ENCODE data around the gene NEK11.

The NEK11 gene, protein sequence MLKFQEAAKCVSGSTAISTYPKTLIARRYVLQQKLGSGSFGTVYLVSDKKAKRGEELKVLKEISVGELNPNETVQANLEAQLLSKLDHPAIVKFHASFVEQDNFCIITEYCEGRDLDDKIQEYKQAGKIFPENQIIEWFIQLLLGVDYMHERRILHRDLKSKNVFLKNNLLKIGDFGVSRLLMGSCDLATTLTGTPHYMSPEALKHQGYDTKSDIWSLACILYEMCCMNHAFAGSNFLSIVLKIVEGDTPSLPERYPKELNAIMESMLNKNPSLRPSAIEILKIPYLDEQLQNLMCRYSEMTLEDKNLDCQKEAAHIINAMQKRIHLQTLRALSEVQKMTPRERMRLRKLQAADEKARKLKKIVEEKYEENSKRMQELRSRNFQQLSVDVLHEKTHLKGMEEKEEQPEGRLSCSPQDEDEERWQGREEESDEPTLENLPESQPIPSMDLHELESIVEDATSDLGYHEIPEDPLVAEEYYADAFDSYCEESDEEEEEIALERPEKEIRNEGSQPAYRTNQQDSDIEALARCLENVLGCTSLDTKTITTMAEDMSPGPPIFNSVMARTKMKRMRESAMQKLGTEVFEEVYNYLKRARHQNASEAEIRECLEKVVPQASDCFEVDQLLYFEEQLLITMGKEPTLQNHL

DNA sequence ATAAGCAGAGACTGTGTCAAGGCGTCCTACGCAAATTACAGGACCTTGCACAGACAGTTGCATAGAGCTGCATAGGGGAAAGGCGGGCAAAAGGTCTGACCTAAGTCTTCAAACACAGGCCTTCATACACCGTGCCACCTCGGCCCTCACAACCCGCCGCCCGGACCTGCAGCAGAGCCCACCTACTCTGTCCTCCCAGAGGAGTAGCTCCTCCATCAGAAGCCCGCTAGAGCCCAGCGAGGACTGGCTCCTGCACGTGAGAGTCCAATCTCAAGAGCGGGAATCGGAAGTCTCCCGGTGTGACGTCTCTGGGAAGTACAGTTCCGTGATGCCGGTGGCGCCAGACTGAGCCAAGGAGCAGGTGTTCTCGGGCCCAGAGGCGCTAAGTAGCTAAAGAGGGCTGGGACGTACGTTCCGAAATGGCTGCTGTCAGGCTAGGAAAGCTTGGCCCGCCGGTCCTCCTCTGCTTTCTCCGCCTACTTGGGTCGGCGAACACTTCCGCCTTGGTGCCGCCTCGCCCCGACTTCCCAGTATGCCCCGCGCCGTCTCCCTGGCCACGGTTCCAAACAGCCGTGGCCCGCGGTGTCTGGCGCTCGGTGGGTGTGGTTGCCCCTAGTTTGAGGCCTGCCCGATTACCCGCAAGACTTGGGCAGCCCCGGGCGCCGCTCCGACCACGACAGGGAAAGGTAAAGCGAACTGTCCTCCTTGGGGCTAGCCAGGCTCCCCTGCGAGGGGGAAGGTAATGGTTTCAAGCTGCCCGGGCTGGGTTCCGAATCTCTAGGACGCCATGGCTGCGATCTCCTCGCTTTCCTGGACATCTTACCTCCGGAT, at the start of gene NEK11, which contains the start of gene ASTE1:
NEK11 (plus strand) TSS at position 557 of the 831 bp plus-strand sequence. CDS start 2,832 bp downstream, outside the sequence.
ASTE1 (minus strand) TSS at position 505 of the 831 bp plus-strand sequence. CDS start 1,519 bp downstream, outside the sequence.
- peak; percentile 94 to 96 for DNase-seq

DNA sequence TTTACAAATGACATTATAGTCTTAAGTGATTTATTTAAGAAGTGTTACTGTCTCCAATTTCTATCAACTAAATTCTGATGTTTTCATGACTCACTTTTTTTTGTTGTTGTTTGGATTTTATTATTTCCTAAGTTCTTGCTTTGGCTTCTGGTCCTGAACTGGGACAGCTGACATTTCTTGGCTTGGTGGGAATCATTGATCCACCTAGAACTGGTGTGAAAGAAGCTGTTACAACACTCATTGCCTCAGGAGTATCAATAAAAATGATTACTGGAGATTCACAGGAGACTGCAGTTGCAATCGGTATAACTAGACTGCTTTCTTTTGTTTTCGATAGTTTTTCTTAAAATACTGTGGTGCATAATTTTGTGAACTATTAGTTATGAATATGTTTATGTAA, 47.6 kb upstream of the NEK11 start:
- no peak for DNase-seq

DNA sequence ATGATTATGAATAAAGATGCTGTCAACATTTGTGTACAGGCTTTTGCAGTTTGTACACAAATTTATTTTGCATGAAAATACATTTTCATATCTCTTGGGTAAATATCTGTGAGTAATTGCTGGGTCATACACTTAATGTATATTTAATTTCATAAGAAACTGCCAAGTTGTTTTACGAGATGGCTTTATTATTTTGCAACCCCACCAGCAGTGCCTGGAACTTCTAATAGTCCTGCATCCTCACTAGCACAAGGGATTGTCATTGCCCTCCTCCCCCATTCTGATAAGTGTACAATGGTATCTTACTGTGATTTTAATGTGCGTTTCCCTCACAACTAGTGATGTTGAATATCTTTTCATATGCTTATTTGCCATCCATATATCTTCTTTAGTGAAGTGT, 45.2 kb upstream of the NEK11 start:
- no peak for DNase-seq

DNA sequence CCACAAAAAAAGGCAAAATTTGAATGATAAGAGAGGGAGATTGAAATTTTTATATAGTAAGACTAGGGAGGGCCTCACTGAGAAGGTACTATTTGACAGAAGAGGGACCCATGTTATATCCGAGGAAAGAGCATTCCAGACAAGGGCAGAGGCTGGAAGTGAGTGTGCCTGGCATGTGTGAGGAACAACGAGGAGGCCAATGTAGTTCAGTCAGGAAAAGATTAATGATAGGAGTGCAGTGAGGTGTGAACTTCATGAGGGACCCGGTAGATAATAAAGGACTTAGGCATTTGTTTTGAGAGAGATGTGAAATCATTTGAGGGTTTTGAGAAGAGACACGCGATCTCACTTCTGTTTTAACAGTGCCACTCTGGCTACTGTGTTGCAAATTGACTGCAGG, 36.4 kb upstream of the NEK11 start:
- no peak for DNase-seq

DNA sequence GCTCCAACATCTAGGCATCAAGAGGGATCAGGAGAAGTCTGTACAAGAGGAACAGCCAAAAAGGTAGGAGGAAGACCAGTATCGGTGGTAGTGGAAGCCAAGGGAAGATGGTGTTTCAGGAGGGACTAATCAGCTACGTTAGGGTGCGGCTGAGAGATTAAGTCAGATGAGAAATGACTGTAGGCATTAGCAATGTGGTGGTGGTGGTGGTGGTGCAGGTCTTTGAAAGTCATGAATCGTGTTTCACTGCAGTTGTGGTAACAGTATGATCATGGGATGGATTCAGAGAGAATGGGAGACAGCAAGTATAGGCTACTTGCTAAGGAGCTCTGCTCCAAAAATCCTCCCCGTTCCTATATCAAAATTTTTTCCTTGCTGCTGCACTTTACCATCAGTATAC, 35.6 kb upstream of the NEK11 start:
- DNase-seq = no peak

DNA sequence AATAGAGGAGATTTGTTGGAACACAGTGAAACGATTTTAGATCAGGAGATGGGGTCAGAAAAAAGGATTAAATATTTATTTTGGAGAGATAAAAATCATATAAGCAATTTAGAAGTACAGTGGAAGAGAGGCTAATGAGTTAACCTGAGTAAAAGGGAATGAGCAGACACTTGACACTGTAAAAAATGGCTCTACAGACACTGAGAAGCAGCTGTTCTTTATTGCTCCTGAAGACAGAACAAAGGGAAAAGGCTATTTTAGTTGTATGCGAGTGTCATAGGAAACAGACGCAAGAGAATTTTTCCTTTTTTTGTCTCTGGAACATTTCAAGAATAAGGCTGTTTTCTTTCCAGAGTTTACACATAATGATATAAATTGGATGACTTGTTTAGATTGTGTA, 34.3 kb upstream of the NEK11 start:
- DNase-seq = no peak

DNA sequence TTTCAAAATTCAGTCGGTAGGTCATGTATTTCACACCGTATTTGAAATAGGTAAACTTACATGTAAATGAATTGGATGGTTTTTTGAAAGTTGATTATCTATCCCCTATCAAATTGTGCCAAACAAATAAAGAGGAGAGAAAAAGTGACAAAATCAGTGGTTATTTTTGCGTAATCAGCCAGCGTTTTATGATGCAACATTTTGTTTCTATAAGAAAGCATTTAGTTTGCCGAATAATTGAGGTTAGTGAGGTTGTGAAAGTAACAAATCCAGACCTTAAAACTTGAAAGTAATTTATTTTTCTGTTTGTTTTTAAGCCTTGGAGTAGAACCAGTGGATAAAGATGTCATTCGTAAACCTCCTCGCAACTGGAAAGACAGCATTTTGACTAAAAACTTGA, 29.4 kb upstream of the NEK11 start:
- DNase-seq = peak; percentile 58 to 67

DNA sequence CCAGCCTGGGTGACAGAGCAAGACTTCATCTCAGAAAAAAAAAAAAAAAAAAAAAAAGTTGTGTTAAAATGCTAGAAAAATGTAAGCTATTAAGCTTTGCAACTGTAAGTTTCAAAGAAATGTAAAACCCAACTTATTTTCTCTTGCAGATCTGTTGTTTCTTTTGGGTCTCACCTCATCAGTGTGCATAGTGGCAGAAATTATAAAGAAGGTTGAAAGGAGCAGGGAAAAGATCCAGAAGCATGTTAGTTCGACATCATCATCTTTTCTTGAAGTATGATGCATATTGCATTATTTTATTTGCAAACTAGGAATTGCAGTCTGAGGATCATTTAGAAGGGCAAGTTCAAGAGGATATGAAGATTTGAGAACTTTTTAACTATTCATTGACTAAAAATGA, 25.6 kb upstream of the NEK11 start:
- DNase-seq = no peak

DNA sequence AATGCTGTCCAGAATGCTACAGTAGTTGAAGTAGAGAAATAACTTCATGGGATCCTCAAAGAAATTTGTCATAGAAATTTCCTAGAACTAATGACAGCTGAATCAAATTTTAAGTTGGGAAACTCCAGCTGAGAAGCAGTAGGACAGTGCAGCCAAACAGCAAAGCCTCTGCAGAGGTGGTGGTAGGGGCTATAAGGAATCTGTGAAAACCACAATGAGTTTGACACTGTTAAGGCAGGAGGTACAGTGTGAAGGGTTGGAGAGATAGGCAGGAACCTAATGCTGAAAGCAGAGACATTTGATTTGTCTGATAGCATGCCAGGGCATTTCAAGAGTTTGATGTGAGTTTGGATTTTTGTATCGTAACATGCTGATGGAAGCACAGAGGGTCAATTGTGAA, 22.1 kb upstream of the NEK11 start:
- no peak for DNase-seq

DNA sequence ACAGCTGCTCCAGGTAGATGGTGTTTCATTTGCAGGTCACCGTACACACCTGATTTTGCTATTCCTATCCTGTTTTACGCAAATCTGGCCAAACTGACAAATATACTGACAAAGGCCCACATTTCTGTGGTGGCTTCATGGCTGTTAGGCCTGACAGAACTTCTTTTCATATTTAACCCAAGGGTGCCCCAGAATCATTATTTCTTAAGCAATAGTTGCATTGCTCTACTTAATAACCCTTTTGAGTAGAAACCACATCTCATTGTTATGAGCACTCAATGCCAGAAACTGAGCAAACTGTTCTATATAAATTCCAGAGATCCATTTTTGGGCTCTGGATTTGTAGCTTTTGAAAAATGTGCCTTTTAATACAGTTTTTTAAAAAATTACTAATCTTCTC, 19.4 kb upstream of the NEK11 start:
- no peak for DNase-seq

DNA sequence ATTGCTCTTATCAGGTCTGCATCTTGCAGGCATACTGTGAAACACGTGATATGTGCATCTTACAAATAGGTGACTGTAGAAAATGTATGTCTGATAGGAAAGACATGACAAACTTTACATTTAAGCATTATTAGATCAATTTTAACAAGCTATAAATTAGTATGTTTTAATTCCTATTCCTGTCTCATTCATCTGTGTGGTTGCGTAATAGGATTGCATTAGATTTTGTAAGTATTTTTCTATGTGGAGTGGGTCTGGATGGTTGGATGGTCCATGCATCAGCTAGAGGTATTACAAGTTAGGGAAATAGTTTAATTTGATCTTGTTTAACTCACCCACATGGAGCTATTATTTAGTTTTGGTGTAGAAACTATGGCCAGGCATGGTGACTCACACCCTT, 18.9 kb upstream of the NEK11 start:
- DNase-seq = no peak

DNA sequence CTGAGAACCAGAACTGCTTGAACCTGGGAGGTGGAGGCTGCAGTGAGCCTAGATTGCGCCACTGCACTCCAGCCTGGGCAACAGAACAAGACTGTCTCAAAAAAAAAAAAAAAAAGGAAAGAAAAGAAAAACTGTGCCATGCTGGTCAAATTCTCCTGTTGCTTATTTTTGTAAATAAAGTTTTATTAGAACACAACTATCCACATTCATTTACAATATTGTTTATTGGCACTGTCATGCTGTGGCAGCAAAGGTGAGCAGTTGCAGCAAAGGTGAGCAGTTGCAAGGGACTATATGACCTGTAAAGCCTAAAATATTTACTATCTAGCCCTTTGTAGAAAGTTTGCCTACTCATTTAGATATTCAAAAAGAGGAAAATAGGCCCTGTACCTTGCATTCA, 18.4 kb upstream of the NEK11 start:
- DNase-seq = no peak

DNA sequence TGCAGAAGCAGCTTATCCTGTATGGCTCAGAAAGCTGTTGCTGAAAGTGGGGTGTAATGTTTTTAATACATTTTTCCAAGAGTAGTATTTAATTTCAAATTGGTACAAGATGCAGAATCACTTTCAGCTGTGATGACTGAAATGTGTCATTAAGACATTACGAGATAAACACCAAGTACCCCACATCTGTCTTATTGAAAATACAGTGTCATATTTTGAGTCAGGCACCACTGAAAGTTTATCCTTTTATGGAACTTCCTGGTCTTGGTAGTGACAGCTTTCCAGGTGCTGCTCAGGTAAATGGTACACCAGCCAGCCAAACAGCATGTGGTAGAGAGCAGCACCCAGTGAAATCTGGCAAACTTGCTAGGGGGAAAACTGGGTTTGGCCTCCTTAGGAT, 17.0 kb upstream of the NEK11 start:
- no peak for DNase-seq

DNA sequence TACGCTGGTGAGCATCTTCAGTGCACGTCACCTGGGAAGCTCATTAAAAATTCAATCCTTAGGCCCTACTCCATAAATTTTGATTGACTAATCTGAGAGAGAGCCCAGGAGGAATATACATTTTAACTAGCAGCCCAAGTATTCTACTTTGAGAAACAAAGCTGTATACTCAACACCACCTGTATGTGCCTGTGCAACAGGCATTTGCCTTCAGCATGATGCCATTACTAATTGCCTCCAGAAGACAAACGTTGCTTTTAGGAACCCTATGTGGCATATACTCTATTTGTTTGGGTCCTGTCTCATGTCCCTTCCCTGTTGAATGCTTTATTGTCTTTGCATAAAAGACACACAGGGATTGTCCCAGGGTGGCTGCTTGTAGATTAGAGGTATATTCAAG, 7.7 kb upstream of the NEK11 start:
- DNase-seq = no peak

DNA sequence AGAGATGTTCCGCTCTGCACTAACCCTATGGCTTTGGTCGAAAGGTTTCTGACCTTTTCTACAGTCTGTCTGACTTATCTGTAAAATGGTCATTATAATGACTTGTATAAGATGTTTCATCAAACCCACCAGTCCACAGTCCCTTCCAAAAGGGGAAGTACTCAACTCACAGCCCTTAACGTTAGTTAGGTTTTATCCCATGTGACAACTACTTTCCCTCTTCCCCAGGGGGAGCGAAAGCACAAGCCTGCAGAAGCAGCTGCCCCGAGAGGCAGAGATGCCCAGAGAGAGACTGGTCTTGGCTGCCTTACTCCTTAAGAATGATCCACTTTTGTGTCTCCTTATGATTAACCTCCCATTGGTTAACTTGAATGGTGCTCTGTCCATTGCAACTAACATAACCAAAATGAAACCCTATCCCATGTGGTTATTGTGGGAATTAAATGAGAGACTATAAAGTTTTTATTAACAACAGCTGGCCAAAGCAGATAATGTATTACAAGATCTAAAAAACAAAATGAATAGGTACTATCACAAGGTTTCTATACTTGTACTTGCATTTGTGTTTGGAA, 6.5 kb upstream of the NEK11 start:
- peak; percentile 94 to 95 for DNase-seq

DNA sequence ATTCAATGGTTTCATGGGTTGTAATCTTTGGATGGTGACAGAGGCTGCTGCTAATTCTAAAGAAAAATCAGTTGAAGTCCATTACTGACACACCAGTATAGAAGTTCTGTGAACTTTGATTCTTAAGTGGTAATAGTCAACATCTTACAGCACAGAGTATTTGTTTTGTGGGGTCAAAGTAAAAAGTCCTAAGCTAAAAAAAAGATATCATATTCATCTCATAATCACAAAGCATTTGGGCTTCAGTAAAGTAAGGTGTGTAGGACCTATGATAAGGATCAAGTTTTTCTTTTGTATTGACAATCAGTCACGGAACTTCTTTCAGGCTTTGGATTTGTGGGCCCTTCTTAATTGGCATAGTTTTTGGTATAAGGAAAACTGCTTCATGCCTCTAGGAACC, 1.1 kb upstream of the NEK11 start:
- no peak for DNase-seq

DNA sequence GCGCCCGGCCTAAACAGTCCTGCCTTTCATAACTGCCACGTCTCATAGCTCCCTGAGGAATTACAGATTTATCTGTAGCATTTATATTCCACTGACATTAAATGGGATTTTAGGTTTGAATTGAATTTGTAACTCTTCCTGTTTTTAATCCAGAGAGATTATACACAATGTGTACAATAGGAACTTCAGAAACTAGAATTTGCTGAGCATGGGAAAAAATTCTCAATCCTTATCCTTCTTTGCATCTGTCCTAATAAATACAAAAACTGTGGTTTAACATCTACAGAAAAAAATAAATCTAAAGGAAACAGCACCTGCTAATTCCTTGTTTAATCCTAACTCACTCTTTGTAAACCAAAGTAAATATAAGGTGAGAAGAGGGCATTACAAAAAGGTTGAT, 2.2 kb downstream of the NEK11 start:
- no peak for DNase-seq

DNA sequence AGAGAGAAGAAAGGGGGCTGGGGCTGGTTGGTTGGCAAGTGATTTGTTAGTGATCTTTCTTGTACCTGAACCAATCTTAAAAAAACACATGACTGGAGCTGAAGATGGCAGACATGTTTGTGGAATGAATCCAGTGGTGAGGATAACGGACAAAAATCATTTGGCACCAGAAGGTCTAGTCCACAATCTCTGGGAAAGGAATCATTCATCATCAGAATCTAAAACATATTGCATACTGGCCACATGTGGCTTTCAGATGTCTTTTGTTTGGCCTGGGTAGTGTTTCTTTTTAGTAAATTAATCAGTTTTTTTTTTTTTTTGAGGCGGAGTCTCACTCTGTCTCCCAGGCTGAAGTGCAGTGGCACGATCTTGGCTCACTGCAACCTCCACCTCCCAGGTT, 5.0 kb downstream of the NEK11 start:
- no peak for DNase-seq

DNA sequence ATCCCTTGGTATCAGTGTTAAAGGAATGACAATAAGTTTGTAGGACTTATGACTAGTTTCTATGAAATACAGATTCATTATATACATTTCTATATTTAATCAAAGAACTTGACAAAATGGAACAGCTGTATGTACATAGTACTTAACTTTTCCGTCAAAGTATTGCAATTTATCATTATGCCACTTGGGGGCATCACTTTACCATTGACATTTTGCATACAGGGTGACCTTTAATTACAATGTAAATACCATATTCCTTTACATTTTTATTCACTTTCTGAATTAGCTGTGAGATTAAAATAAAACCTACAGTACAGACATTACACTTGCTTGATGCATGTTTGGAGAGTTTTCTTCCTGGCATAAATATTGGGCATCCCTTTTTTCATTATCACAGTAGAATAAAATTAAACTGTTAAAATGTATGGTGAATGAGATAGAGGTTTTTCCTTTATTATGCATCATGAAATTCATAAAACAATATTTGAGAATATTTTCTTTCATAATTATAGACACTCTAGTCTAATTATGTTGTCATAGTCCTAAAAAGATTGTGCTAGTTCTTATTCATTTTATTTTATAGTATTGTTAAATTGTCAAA, 6.9 kb downstream of the NEK11 start:
- peak; percentile 74 to 76 for DNase-seq

DNA sequence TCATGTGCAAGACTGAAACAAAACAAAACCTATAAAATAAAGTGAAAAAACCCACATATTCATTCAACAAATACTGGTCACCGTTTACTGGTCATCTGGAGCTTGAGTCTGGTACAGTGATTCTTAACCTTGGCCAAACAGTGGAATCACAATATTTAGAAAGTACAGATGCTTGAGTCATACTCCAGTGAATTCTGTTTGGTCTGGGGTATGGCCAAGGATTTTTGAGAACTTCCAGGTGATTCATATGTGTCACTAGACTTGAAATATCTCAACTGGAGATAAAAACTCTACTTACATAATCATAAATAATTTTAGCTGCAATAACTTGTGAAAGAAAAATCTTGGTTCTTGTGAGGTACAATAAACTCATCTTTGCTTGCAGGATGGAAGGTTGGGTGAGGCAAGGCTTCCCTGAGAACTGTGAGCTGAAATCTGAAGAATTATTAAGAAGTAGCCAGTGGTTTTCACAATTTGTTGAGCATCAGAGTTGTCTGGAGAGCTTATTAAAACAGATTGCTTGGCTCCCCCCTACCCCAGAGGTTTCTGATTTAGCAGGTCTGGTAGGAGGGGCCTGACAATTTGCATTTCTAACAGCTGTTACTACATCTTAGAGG, 9.6 kb downstream of the NEK11 start:
- no peak for DNase-seq

DNA sequence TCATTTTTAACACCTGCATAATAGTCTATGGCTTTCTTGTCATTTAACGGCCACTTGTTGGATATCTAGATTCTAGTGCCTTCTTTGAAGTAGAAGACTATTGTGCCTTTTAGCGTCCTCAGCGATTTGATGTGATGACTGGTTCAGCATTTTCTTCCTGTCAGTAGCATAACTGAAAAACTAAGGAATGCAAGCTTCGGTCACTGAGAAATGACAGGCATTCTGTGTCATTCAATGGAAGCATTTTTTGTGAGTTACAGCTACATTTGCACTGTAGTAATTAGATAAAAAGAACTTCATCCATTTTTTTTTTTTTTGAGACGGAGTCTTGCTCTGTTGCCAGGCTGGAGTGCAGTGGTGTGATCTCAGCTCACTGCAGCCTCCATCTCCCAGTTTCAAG, 10.3 kb downstream of the NEK11 start:
- no peak for DNase-seq

DNA sequence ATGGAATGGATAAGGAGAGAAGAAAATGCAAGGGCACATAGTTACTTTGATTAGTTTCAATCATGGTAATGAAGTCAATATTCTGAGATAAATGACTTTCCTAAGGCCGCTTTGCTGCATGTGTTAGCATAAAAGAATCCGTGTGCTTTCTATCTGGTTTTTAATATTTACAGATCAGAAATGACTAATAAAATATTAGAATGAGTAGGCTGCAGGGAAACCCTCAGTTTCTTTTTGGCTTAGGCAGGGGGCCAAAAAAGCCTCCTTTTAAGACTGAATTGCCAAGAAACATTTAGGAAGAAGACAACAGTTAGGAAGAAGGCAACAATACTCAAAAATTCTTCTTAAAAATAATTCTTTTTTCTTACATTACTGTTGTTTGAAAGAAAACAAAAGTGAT, 11.6 kb downstream of the NEK11 start:
- DNase-seq = no peak
